ENCODE data around the gene ARHGAP23.

- TF ChIP-seq USF1 (IDR thresholded peaks at IDR 0.05) (no peak), YY1 (IDR thresholded peaks at IDR 0.05; ENCODE audit: low read depth) (no peak), CEBPB (IDR thresholded peaks at IDR 0.05) (no peak), NFIC (IDR thresholded peaks at IDR 0.05) (no peak), CREB1 (IDR thresholded peaks at IDR 0.05; ENCODE audit: low read depth) (no peak), EP300 (IDR thresholded peaks at IDR 0.05; ENCODE audit: borderline replicate concordance) (no peak), FOXM1 (IDR thresholded peaks at IDR 0.05; ENCODE audit: borderline replicate concordance, low read depth) (no peak), TEAD4 (IDR thresholded peaks at IDR 0.05) (no peak), MAX (IDR thresholded peaks at IDR 0.05) (no peak), REST (IDR thresholded peaks at IDR 0.05; ENCODE audit: low read depth) (no peak), TAF1 (IDR thresholded peaks at IDR 0.05; ENCODE audit: low read depth) (no peak), RAD21 (IDR thresholded peaks at IDR 0.05; ENCODE audit: low read depth) (no peak), EGR1 (IDR thresholded peaks at IDR 0.05) (no peak)
Observed at GRCh38 chr17:38535886-38536285, 107.6 kb downstream of the ARHGAP23 start.
